Fibroblast of lung (primary cell): ENCODE measurements around the gene MXI1.

ENCODE experiments used
- CTCF ChIP-seq, 2 donors: IDR thresholded peaks in 1 of 2; conservative IDR thresholded peaks in 1 of 2; 1 replicate in 1 of 2; 2 replicates in 1 of 2; pipeline ENCODE4 v1.5.1; 2011 to 2012; ENCODE audit warnings: low read length in 2 of 2, control low read depth in 1 of 2, inconsistent platforms in 1 of 2, low read depth in 1 of 2, mild to moderate bottlenecking in 1 of 2
- EZH2 ChIP-seq: IDR thresholded peaks from 2 replicates; pipeline ENCODE4 v1.5.1; 2012; ENCODE audit warnings: low read length, control low read depth, mild to moderate bottlenecking; ENCODE audit errors: missing control alignments

GRCh38 chr10:110214371-110214826 is 7.0 kb downstream of the MXI1 start:
- no peak for TF ChIP-seq CTCF (conservative IDR thresholded peaks at IDR 0.05 in 1 of 2, IDR thresholded peaks at IDR 0.05 in 1 of 2; ENCODE audit: low read depth in 1 of 2, low read length in 2 of 2)
- no peak for TF ChIP-seq EZH2
